KMS-11 (cell line): ENCODE measurements around the gene NDST1.
A peak's percentile ranks its signal among the peaks of the same experiment; 100 is the strongest.

Experiments
- H2AFZ ChIP-seq: fragments of 200-600 bp; sonication (generic); 2 replicates; pipeline ENCODE4 v1.6.1; 2016; ENCODE audit warnings: antibody characterized with exemption, mixed run types, low read depth
- H3K27ac ChIP-seq: fragments of 200-600 bp; sonication (generic); 2 replicates; pipeline ENCODE4 v1.6.1; 2016; ENCODE audit warnings: mild to moderate bottlenecking, mixed run types
- H3K27me3 ChIP-seq: fragments of 200-600 bp; sonication (generic); 2 replicates; pipeline ENCODE4 v1.6.1; 2017; ENCODE audit warnings: mild to moderate bottlenecking, low read depth, mixed run types, moderate library complexity; ENCODE audit not compliant: insufficient read depth
- H3K36me3 ChIP-seq: fragments of 200-600 bp; sonication (generic); 2 replicates; pipeline ENCODE4 v1.6.1; 2017; ENCODE audit warnings: mild to moderate bottlenecking, mixed run types; ENCODE audit not compliant: insufficient read depth
- H3K4me1 ChIP-seq: fragments of 200-600 bp; sonication (generic); 2 replicates; pipeline ENCODE4 v1.6.1; 2016; ENCODE audit warnings: mild to moderate bottlenecking, low read depth, mixed run types; ENCODE audit not compliant: poor library complexity, severe bottlenecking
- H3K4me2 ChIP-seq: fragments of 200-600 bp; sonication (generic); 2 replicates; pipeline ENCODE4 v1.7.0; 2016; ENCODE audit warnings: mild to moderate bottlenecking, mixed run types
- H3K4me3 ChIP-seq: fragments of 200-600 bp; sonication (generic); IDR thresholded peaks from 2 replicates; pipeline ENCODE4 v1.6.1; 2017; ENCODE audit warnings: low read depth, low read length, mixed read lengths; ENCODE audit not compliant: insufficient read depth
- H3K79me2 ChIP-seq: fragments of 200-600 bp; sonication (generic); 2 replicates; pipeline ENCODE4 v1.6.1; 2016; ENCODE audit warnings: low read depth, mixed run types; ENCODE audit not compliant: insufficient read depth
- H3K9ac ChIP-seq: fragments of 200-600 bp; sonication (generic); 2 replicates; pipeline ENCODE4 v1.6.1; 2016; ENCODE audit warnings: mild to moderate bottlenecking, mixed run types
- H4K20me1 ChIP-seq: fragments of 200-600 bp; sonication (generic); 2 replicates; pipeline ENCODE4 v1.6.1; 2016; ENCODE audit warnings: mild to moderate bottlenecking, mixed run types; ENCODE audit not compliant: insufficient read depth
- TF ChIP-seq, protein P1 (sequence below): fragments of 200-600 bp; sonication (generic); conservative IDR thresholded peaks from 2 replicates; pipeline ENCODE4 v1.6.1; 2017; ENCODE audit warnings: low read depth, mild to moderate bottlenecking, antibody characterized with exemption, low read length, moderate library complexity, mixed read lengths

NDST1 gene

DNA sequence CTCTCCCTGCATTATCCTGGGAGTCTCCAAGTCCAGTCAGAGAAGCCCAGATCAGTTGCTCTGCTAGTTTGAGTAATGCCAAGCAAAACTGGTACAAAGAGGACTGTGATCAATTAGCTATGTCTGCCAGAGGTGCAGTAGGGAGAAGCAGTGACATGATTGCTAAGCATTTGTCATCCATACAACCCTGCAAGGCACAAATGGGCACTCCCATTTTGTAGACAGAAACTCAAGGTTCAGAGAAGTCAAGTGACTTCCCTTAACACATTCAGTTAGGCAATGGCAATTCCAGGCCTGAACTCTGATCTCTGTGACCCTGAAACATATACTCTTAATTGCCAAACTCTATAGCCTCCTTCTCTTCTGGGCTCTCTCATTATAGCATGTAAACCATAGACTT lies 34.0 kb downstream of the NDST1 start:
- H3K4me3 ChIP-seq = no peak overlapping the region
- no peaks in the 10 kb centered on the region for H3K36me3 ChIP-seq
- no peaks in the 10 kb centered on the region for H3K79me2 ChIP-seq
- no peak overlapping the region for H3K4me2 ChIP-seq
- TF ChIP-seq, protein P1, sequence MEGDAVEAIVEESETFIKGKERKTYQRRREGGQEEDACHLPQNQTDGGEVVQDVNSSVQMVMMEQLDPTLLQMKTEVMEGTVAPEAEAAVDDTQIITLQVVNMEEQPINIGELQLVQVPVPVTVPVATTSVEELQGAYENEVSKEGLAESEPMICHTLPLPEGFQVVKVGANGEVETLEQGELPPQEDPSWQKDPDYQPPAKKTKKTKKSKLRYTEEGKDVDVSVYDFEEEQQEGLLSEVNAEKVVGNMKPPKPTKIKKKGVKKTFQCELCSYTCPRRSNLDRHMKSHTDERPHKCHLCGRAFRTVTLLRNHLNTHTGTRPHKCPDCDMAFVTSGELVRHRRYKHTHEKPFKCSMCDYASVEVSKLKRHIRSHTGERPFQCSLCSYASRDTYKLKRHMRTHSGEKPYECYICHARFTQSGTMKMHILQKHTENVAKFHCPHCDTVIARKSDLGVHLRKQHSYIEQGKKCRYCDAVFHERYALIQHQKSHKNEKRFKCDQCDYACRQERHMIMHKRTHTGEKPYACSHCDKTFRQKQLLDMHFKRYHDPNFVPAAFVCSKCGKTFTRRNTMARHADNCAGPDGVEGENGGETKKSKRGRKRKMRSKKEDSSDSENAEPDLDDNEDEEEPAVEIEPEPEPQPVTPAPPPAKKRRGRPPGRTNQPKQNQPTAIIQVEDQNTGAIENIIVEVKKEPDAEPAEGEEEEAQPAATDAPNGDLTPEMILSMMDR = no peak
- H3K27ac ChIP-seq = no peak overlapping the region
- H3K4me1 ChIP-seq = no peaks in the 10 kb centered on the region
- H3K9ac ChIP-seq = no peak overlapping the region
- no peaks in the 10 kb centered on the region for H3K27me3 ChIP-seq
- H4K20me1 ChIP-seq = no peaks in the 10 kb centered on the region
- H2AFZ ChIP-seq = no peak overlapping the region

DNA sequence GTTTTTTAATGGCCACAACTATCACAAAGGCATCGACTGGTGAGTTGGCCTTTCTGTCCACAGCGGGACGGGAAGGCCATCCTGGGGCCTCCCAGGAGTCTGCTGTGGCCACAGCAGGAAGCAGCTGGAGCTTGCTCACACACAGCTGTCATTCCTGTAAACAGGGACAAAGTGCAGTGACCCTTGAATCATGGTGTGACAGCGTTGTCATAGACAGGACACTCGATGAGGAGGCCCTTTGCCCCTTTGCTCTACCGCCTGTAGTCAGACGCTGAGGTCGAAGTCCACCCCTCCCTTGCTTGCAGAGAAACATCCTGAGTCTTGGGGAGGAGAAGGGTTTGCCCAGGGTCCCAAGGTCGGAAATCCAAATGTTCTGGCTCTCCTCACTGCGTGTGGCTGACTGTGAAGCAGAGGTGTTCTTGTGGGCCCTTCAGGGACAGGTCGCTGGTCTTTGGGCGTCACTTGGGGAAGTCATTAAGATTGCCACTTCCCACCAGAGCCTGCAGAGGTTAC lies 35.1 kb downstream of the NDST1 start:
- H3K79me2 ChIP-seq = no peaks in the 10 kb centered on the region
- no peak overlapping the region for H2AFZ ChIP-seq
- no peaks in the 10 kb centered on the region for H4K20me1 ChIP-seq
- H3K9ac ChIP-seq = no peak overlapping the region
- H3K36me3 ChIP-seq = no peaks in the 10 kb centered on the region
- H3K4me1 ChIP-seq = no peaks in the 10 kb centered on the region
- H3K4me2 ChIP-seq = no peak overlapping the region
- H3K27me3 ChIP-seq = no peaks in the 10 kb centered on the region
- no peak overlapping the region for H3K27ac ChIP-seq
- TF ChIP-seq, protein P1 = no peak
- no peak overlapping the region for H3K4me3 ChIP-seq

DNA sequence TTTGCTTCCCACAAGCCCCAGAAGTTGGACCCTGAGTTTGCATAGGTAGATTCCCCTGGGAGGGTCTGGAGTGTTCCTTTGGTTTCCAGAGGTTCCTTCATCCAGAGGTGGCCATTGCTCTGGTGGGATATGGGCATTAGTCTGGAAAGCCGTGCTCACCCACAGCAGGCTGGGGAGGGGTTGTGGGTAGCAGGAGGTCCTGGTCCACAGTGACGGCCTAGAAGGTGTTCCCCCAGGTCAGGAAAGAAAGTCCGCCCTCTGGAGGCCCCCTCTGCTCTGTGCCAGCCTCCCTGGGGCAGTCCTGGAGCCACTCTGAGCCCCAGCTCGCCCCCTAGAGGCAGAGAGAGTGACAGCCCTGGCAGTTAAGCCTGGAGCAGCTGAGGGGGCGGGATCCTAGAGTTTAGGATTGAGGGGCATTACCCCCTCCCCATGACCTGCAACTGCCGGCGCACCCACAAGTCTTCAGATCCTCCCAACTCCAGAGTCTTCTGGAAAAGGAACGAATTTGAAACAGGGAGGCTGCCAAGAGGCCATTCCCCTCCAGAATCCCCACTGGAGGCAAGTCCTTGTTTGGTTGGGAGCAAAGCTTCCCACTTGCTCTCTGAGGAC lies 36.8 kb downstream of the NDST1 start:
- no peak overlapping the region for H2AFZ ChIP-seq
- H3K27ac ChIP-seq = no peak overlapping the region
- H3K36me3 ChIP-seq = no peaks in the 10 kb centered on the region
- no peaks in the 10 kb centered on the region for H3K4me1 ChIP-seq
- H3K9ac ChIP-seq = no peak overlapping the region
- H3K79me2 ChIP-seq = no peaks in the 10 kb centered on the region
- no peaks in the 10 kb centered on the region for H4K20me1 ChIP-seq
- H3K27me3 ChIP-seq = no peaks in the 10 kb centered on the region
- H3K4me3 ChIP-seq = no peak overlapping the region
- H3K4me2 ChIP-seq = no peak overlapping the region
- TF ChIP-seq, protein P1 = peak; percentile 71

DNA sequence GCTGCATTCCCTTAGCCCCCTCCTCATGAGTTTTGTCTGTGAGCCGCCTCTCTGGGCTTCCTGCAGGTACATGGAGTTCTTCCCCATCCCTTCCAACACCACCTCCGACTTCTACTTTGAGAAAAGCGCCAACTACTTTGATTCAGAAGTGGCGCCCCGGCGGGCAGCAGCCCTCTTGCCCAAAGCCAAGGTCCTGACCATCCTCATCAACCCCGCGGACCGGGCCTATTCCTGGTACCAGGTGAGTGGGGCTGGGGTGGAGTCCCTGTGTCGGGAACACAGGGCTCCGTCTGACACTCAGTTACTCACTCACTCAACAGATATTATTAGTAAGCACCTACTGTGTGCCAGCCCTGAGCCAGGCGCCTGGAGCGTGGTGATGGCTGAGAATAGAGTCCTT lies 37.3 kb downstream of the NDST1 start:
- H3K27me3 ChIP-seq = no peaks in the 10 kb centered on the region
- no peak overlapping the region for H2AFZ ChIP-seq
- no peak overlapping the region for H3K4me2 ChIP-seq
- TF ChIP-seq, protein P1 = no peak
- no peaks in the 10 kb centered on the region for H3K4me1 ChIP-seq
- H3K27ac ChIP-seq = no peak overlapping the region
- H3K79me2 ChIP-seq = no peaks in the 10 kb centered on the region
- H3K9ac ChIP-seq = no peak overlapping the region
- H3K36me3 ChIP-seq = no peaks in the 10 kb centered on the region
- no peak overlapping the region for H3K4me3 ChIP-seq
- no peaks in the 10 kb centered on the region for H4K20me1 ChIP-seq
